NCI-H1417 treated with DMSO at 0.1 percent for 48 hours (cell line): ENCODE measurements around the gene PLAGL1.

ENCODE experiments used
- DNase-seq: peaks from one replicate; lab custom pipeline; 2025; lab: John Stamatoyannopoulos, UW

The PLAGL1 gene

DNA sequence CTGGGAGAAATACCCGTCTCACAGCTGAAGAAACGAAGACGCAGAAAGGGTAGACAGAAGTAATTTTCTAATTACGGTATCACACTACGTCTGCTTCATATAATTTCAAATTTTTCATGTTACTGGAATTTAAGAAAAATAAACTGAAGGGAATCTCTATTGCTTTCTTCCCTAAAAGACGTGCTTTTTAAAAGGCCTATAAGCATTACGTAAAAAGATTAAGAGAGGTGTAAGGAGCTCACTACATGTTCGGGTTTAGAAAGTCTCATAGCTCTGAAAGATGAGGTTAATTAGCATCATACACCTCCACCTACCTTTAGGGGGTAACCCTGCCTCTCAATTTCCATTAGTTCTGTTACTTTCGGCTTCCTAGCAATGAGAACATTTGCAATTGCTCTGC lies 787 bp upstream of the PLAGL1 start:
- DNase-seq, result no peak

DNA sequence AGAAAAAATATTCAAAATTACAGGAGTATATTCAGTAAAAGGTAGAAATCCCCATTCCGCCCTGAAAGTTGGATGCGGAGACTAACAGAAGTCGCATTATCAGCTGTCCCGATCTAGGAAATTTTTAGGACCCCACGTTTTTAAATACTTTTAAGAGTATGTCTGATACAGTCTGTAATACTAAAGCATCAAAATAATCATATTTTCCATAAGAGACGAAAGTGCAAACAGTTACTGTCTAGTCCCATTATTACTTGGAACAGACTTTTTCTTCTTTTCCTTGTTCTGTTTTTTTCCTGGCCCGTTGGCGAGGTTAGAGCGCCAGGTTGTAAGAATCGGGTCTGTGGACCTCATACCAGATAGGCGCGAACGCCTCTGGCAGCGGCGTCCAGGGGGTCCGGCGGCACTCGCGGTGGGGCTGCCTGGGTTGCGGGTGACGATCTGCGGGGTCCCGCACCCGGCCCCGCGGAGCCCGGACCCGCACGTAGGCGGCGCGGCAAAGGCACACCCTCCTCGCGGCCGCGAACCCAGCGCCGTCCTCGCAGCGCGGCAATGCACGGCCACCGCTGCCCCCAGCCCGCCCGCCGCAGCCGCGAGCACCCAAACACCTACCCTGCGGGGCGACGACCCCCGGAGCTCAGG lies 460 bp downstream of the PLAGL1 start:
- no peak for DNase-seq

GRCh38 chr6:144006736-144007477 lies 1.2 kb downstream of the PLAGL1 start:
- no peak for DNase-seq

GRCh38 chr6:143999406-143999805 lies 8.7 kb downstream of the PLAGL1 start:
- DNase-seq, result no peak

GRCh38 chr6:143998686-143999085 lies 9.4 kb downstream of the PLAGL1 start:
- DNase-seq, result no peak

GRCh38 chr6:143993965-143994646 lies 14.0 kb downstream of the PLAGL1 start:
- DNase-seq, result no peak

DNA sequence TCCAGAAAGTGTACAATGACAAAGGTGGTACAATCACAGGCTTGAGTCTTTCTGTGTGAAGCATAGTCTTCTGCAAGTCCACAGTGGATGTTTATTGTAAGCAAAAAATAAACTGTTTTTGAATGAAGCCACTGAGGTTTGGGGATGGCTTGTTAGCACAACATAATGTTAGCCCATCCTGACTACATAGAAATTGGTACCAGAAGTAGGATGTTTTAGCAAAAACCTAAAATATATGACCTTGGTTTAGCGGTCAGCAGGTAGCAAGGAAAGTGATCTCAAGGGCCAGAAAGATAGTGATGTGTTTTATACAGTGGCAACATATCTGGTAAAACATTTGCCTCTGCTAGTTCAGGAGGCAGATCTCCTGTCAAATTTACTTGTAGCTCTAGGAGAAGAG lies 15.8 kb downstream of the PLAGL1 start:
- no peak for DNase-seq

DNA sequence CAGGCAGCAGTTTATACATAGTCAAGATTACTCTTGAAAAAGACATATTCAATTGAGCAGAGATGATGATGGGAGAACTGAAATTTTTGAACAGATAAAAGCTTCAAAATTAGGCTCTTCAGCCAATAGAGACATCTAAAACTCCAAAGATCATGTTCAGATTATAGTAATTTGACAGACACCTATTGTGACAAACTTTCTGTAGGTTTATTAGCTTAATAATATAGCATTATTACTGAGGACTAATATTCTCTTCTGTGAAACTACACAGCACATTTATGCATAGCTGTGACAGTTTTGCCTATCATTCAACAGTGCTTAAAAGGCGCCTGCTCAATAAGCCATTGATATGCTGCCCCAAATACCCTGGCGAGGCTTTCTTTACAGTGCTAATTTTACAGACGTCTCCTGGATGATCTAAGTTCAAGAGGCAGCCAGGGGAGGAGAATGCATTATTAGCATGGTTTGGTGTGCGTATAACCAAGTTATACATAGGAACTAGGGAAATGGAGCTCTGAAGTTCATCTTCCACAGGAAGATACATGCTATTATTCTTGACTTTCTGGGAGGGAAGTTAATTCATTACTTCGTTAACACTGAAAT lies 21.5 kb downstream of the PLAGL1 start:
- no peak for DNase-seq

GRCh38 chr6:143984666-143985065 lies 23.4 kb downstream of the PLAGL1 start:
- no peak for DNase-seq

DNA sequence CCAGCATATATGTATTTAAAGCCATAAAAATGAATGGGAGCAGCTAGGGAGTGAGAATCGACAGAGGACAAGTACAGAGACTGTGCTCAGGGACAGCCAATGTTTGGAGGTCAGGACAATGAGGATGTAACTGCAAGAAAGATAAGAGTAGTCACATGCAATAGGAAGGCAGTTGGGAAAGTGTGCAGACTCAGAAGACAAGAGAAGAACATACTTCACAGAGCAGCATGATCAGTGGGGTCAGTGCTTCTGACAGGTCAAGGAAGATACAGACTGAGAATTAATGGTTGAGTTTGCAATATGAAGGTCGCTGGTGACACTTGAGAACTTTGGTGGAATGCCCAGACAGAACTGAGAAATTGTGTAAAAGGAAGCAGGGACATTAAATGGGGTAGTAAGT lies 25.1 kb downstream of the PLAGL1 start:
- no peak for DNase-seq

- DNase-seq, result no peak
Measured at GRCh38 chr6:143980921-143981320, 27.1 kb downstream of the PLAGL1 start.

DNA sequence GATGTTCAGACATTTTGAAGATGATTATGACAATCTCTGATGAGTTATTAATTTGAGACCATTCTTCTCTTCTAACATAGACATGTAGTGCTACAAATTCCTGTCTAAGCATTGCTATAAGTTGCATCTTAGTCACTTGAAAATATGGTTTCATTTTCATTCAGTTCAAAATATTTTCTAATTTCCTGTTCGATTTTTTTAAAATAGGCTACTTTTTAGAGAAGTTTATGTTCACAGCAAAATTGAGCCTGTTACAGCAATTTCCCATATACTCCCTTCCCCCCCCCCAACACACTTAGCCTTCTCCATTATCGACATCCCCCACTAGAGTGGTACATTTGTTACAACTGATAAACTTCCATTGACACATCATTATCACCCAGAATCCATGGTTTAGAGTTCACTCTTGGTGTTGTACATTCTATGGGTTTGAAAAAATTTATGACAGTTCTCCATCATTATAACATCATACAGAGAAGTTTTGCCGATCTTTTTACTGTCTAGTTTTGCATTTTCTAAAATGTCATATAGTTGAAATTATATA lies 31.2 kb downstream of the PLAGL1 start:
- DNase-seq, result no peak

DNA sequence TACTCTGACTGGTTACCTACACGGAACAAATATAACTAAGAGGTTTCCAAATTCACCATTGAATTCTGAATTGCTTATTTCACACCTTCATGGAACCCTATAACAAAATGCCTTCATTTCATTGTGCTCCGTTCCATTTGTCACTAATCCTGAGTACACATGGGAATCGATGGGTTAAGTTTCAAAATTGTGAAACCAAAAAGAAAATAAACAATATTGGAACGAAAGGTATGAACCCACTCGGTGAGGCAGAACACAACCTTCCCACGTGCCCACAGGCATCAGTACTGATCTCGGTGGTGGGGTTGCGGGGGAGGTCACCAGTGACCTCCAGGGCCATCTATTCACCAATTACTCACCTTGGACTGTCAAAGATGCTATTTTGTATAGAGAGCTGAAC lies 34.0 kb downstream of the PLAGL1 start:
- no peak for DNase-seq

- DNase-seq, result no peak
Measured at GRCh38 chr6:143973097-143973966, 34.7 kb downstream of the PLAGL1 start.

DNA sequence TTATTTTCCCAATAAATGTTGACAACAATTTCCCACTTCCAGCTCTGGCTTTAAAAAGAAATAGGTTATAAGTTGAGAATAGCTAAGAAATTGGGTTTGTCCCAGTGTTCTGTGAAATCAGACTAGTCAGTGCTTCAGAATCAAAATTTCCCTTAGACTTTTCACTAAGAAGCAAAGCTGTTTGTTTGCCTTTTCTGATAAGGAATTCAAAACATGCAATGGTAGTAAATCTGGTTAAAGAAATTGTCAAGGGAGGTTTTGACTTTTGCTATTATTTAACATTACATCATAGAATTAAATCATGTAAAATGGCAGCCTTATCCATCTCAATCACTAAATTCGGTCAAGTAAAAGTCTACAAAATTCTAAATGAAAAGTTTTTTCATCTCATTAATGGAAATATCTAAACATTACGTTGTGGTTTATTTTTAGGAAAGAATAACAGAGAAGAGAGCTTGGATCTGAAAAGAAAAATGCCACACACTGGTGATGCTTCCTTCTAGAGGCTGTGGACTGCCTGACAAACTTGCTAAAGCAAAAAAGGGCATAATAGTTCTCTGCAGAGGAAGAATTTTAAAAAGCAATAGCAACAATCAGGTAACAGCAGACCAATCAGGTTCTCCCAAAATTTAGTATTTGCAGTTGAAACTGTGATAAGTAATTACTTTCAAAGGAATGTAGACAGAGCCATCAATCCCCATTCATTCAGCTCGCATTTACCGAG lies 36.4 kb downstream of the PLAGL1 start:
- no peak for DNase-seq

- DNase-seq, result no peak
Measured at GRCh38 chr6:143970456-143971218, 37.4 kb downstream of the PLAGL1 start.

GRCh38 chr6:143969077-143969476 lies 39.0 kb downstream of the PLAGL1 start:
- no peak for DNase-seq

DNA sequence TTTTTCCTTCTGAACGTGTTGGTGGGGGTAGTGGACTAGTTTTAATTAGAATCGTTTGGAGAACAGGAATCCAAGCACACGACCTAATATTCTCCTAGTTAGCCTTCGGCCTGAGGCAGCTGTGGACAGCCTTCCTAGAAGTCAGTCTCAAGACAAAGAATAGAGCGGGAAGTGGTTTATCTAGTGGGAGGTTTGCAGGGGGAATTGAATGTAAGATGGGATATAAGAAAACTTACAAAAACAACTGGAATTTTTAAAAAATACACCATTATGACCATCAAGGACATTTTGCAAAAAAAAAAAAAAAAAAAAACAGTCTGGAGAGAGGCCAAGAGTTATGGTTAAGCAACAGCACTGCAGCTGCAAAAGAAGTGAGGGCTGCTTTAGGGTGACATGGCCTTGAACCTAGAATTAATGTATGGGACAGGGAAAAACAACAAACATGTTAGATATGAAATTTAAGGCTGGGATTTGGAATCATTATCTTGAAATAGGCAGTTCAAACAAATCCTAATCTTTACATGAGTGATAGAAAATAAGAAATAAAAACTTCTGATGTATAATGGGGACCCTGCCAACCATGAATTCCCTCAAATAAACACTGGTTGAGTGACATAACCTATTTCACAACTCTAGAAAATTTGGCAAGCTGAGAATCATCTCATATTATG lies 40.2 kb downstream of the PLAGL1 start:
- DNase-seq, result no peak

DNA sequence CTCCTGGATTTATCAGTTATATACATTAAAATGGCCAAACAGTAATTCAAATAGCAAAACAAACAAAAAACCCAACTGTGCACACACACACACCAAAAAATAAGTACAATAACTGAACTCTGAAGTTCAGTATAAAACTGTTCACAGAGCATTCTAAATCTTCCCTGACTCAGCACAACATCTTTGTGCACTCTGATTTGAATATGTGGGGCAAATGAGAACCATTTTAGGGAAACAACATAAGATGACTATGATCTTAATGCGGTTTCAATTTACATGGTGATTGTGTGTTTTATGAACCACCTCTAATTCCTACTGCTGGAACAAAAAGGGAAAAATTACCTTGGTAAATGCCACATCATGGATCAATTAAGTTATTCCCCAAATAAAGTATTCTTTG lies 41.7 kb downstream of the PLAGL1 start:
- no peak for DNase-seq
